Cardiac septum (tissue), 1 donor: ENCODE results near the gene EYS. TPM values are rescaled to one million over a fixed set of nuclear protein-coding genes. Genes with fewer than 3 reads are reported as not detected.
"Not testable (repeated sequence)": the region's sequence is repeated elsewhere in the genome, so short reads cannot be mapped to it uniquely, and the experiment has no call there.

Source experiments
- DNase-seq: peaks from one replicate; pipeline ENCODE4 v3.0.0-alpha.2; 2020; ENCODE audit warnings: low spot score
- intact Hi-C: fragments of 100-400 bp; cut with DNase I; formaldehyde crosslinking; loops from one replicate; pipeline ENCODE4 v1.14.0; 2022
- total RNA-seq: library from RNA; stranded (reverse); fragmentation: NEBNext Ultra II Directional; extraction: Animal tissue kit (Norgen Biotek cat#: 25700); gene quantifications from one replicate; pipeline ENCODE4 v1.2.1, GENCODE V29; 2021
- donor health status: DM: no; HTN: no; CAD: no.

EYS gene
- total RNA-seq, 1 donor from 2014 or later, result 0.24 TPM

- intact Hi-C loops, result no loop called here
- DNase-seq, result no peak
Measured at GRCh38 chr6:64255000-64255399, 1452.0 kb downstream of the EYS start.

- intact Hi-C loops, result no loop called here
- no peak for DNase-seq
Measured at GRCh38 chr6:64254558-64254957, 1452.5 kb downstream of the EYS start.

GRCh38 chr6:64252256-64252655, 1454.8 kb downstream of the EYS start:
- intact Hi-C loops, result no loop called here

GRCh38 chr6:64250126-64250525, 1456.9 kb downstream of the EYS start:
- intact Hi-C loops, result no loop called here
- DNase-seq, result no peak

More at GRCh38 chr6:64252256-64252655, 1454.8 kb downstream of the EYS start:
- DNase-seq, result no peak

- DNase-seq, result no peak
- intact Hi-C loops, result no loop called here
Measured at GRCh38 chr6:64249115-64249514, 1457.9 kb downstream of the EYS start.

GRCh38 chr6:64243618-64244017, 1463.4 kb downstream of the EYS start:
- no peak for DNase-seq
- intact Hi-C loops, result no loop called here

- intact Hi-C loops, result not testable (repeated sequence)
Measured at GRCh38 chr6:64238908-64239307, 1468.1 kb downstream of the EYS start.

GRCh38 chr6:64238071-64238470, 1469.0 kb downstream of the EYS start:
- DNase-seq, result no peak
- intact Hi-C loops, result no loop called here

More at GRCh38 chr6:64238908-64239307, 1468.1 kb downstream of the EYS start:
- DNase-seq, result not testable (repeated sequence)

GRCh38 chr6:64233746-64234145, 1473.3 kb downstream of the EYS start:
- intact Hi-C loops, result no loop called here

GRCh38 chr6:64231928-64232327, 1475.1 kb downstream of the EYS start:
- no peak for DNase-seq
- intact Hi-C loops, result no loop called here

More at GRCh38 chr6:64233746-64234145, 1473.3 kb downstream of the EYS start:
- no peak for DNase-seq

- DNase-seq, result no peak
- intact Hi-C loops, result no loop called here
Measured at GRCh38 chr6:64230530-64230929, 1476.5 kb downstream of the EYS start.

GRCh38 chr6:64227863-64228262, 1479.2 kb downstream of the EYS start:
- intact Hi-C loops, result no loop called here

GRCh38 chr6:64225503-64225902, 1481.5 kb downstream of the EYS start:
- intact Hi-C loops, result no loop called here
- DNase-seq, result no peak

More at GRCh38 chr6:64227863-64228262, 1479.2 kb downstream of the EYS start:
- DNase-seq, result no peak

- no peak for DNase-seq
- intact Hi-C loops, result no loop called here
Measured at GRCh38 chr6:64224819-64225218, 1482.2 kb downstream of the EYS start.

- no peak for DNase-seq
- intact Hi-C loops, result no loop called here
Measured at GRCh38 chr6:64221776-64222175, 1485.2 kb downstream of the EYS start.

GRCh38 chr6:64220801-64221200, 1486.2 kb downstream of the EYS start:
- DNase-seq, result no peak
- intact Hi-C loops, result no loop called here

- intact Hi-C loops, result no loop called here
- DNase-seq, result no peak
Measured at GRCh38 chr6:64217721-64218620, 1489.1 kb downstream of the EYS start.

GRCh38 chr6:64214373-64214772, 1492.7 kb downstream of the EYS start:
- intact Hi-C loops, result no loop called here
- no peak for DNase-seq

- intact Hi-C loops, result no loop called here
- DNase-seq, result no peak
Measured at GRCh38 chr6:64213697-64214096, 1493.3 kb downstream of the EYS start.

GRCh38 chr6:64197246-64197645, 1509.8 kb downstream of the EYS start:
- intact Hi-C loops, result no loop called here
- no peak for DNase-seq

GRCh38 chr6:64186592-64186991, 1520.4 kb downstream of the EYS start:
- intact Hi-C loops, result no loop called here
- no peak for DNase-seq
